ENCODE data around the gene STX2.
"Not testable (repeated sequence)": the region's sequence is repeated elsewhere in the genome, so short reads cannot be mapped to it uniquely, and the experiment has no call there.

GRCh38 chr12:130862771-130863170, 23.7 kb upstream of the STX2 start:
- TF ChIP-seq CTCF, POLR2A, POLR2AphosphoS5 (IDR thresholded peaks at IDR 0.05): not testable (repeated sequence)

Data from prostate gland (tissue), 2 donors.